GM12878 (cell line): ENCODE data around the gene ROR2. TPM values are rescaled to one million over a fixed set of nuclear protein-coding genes. Genes with fewer than 3 reads are reported as not detected.
A peak's percentile ranks its signal among the peaks of the same experiment; 100 is the strongest.

ENCODE experiments used
- ATAC-seq: fragments of 200-7000 bp; cut with Tn5 transposase; 3 replicates; pipeline ENCODE4 v1.9.1; 2020; ENCODE audit warnings: mild to moderate bottlenecking, moderate library complexity
- BruUV-seq: library from RNA; stranded (reverse); fragments of 400-500 nt; replicated peaks from 2 replicates; lab custom pipeline; 2021; lab: Mats Ljungman, UMichigan
- CTCF ChIA-PET: fragments of 300-600 bp; sonication (Branson Sonifier 250); formaldehyde crosslinking; extraction: SDS; loops from one replicate; lab custom pipeline; 2021; ENCODE audit warnings: inconsistent platforms; lab: Yijun Ruan, JAX
- POLR2A ChIA-PET: fragments of 350-600 bp; formaldehyde crosslinking; extraction: SDS; loops from one replicate; lab custom pipeline; 2021; ENCODE audit warnings: inconsistent platforms; lab: Charles Lee
- RAD21 ChIA-PET: fragments of 300-600 bp; sonication (Branson Sonifier 250); formaldehyde crosslinking; loops from one replicate; lab custom pipeline; 2023; ENCODE audit warnings: antibody characterized with exemption; ENCODE audit not compliant: unreplicated experiment; lab: Charles Lee
- SMC1A ChIA-PET: fragments of 300-600 bp; sonication (Branson Sonifier 250); formaldehyde crosslinking; loops from one replicate; lab custom pipeline; 2023; ENCODE audit not compliant: unreplicated experiment, uncharacterized antibody; lab: Charles Lee
- DNase-seq: peaks from one replicate; pipeline ENCODE4 v3.0.0-alpha.2; 2011; ENCODE audit warnings: low read depth, low spot score
- FAIRE-seq: peaks from 3 replicates; lab custom pipeline; 2011; peaks lifted over from hg19 to GRCh38; lab: Jason Lieb, UNC
- H2AFZ ChIP-seq: 2 replicates; pipeline ENCODE4 v1.6.0; 2011; ENCODE audit warnings: low read depth, low read length, control low read depth; ENCODE audit not compliant: control insufficient read depth
- H3K27ac ChIP-seq: 2 replicates; pipeline ENCODE4 v1.5.1; 2011; ENCODE audit warnings: control low read depth; ENCODE audit not compliant: control insufficient read depth, insufficient read depth
- H3K27me3 ChIP-seq, 2 experiments: replicated peaks in 1 of 2; 2 replicates each; pipeline versions ENCODE4 v1.6.0 to v1.6.1; 2011; ENCODE audit warnings: low read length in 1 of 2; ENCODE audit not compliant: control insufficient read depth in 2 of 2, insufficient read depth in 2 of 2
- H3K36me3 ChIP-seq, 2 experiments: 2 replicates each; pipeline ENCODE4 v1.5.1; 2011; ENCODE audit warnings: low read length in 1 of 2; ENCODE audit not compliant: control insufficient read depth in 2 of 2, insufficient read depth in 2 of 2
- H3K4me1 ChIP-seq: 2 replicates; pipeline ENCODE4 v1.6.1; 2011; ENCODE audit warnings: mild to moderate bottlenecking, low read length, moderate library complexity, mixed read lengths; ENCODE audit not compliant: control insufficient read depth, insufficient read depth
- H3K4me2 ChIP-seq: 2 replicates; pipeline ENCODE4 v1.6.0; 2011; ENCODE audit warnings: control low read depth; ENCODE audit not compliant: control insufficient read depth, insufficient read depth
- H3K4me3 ChIP-seq: fragments of 200-600 bp; sonication (generic); 2 replicates; pipeline ENCODE4 v1.5.1; 2016
- H3K79me2 ChIP-seq: 2 replicates; pipeline ENCODE4 v1.6.0; 2011; ENCODE audit warnings: low read length; ENCODE audit not compliant: control insufficient read depth, insufficient read depth
- H3K9ac ChIP-seq: 2 replicates; pipeline ENCODE4 v1.8.0; 2011; ENCODE audit warnings: low read length, control low read depth, mixed read lengths; ENCODE audit not compliant: control insufficient read depth, insufficient read depth
- H3K9me3 ChIP-seq: replicated peaks from 3 replicates; pipeline ENCODE4 v1.5.1; 2011; ENCODE audit warnings: mild to moderate bottlenecking, low read length; ENCODE audit not compliant: control insufficient read depth, insufficient read depth
- H4K20me1 ChIP-seq: 2 replicates; pipeline ENCODE4 v1.6.0; 2011; ENCODE audit not compliant: control insufficient read depth, insufficient read depth
- ATF7 ChIP-seq: fragments of 450-650 bp; IDR thresholded peaks from 2 replicates; pipeline ENCODE4 v1.6.1; 2016; ENCODE audit warnings: low read depth, mild to moderate bottlenecking
- BACH1 ChIP-seq: fragments of 450-650 bp; IDR thresholded peaks from 2 replicates; pipeline ENCODE4 v1.6.1; 2017; ENCODE audit warnings: mild to moderate bottlenecking, borderline replicate concordance
- BCL11A ChIP-seq: IDR thresholded peaks from 2 replicates; pipeline ENCODE4 v1.6.1; 2011; ENCODE audit warnings: low read depth, low read length
- CHD2 ChIP-seq: IDR thresholded peaks from 2 replicates; pipeline ENCODE4 v1.6.1; 2011; ENCODE audit warnings: low read depth, low read length, improper control_type of control experiment, borderline replicate concordance
- CREM ChIP-seq: IDR thresholded peaks from 2 replicates; pipeline ENCODE4 v1.6.1; 2014; ENCODE audit warnings: antibody characterized with exemption, low read depth
- CTCF ChIP-seq, 3 experiments: IDR thresholded peaks in 2 of 3; conservative IDR thresholded peaks in 1 of 3; 2 replicates each; pipeline ENCODE4 v1.5.1; 2011; ENCODE audit warnings: low read depth in 3 of 3, low read length in 3 of 3, mild to moderate bottlenecking in 3 of 3, control low read depth in 2 of 3, moderate library complexity in 2 of 3, inconsistent platforms in 1 of 3, mixed read lengths in 1 of 3; ENCODE audit not compliant: control insufficient read depth in 2 of 3, insufficient read depth in 1 of 3; ENCODE audit errors: extremely low read depth in 1 of 3
- EP300 ChIP-seq, 2 experiments: fragments of 150-350 bp in 1 of 2; IDR thresholded peaks; 2 replicates each; pipeline ENCODE4 v1.6.1; 2011 to 2012; ENCODE audit warnings: low read depth in 2 of 2, low read length in 2 of 2, borderline replicate concordance in 1 of 2, improper control_type of control experiment in 1 of 2, inconsistent platforms in 1 of 2; ENCODE audit not compliant: control insufficient read depth in 1 of 2
- IKZF2 ChIP-seq, 2 experiments: fragments of 450-650 bp; IDR thresholded peaks; 2 replicates each; pipeline ENCODE4 v1.6.1; 2017; ENCODE audit warnings: mild to moderate bottlenecking in 2 of 2, moderate library complexity in 2 of 2
- IRF4 ChIP-seq: IDR thresholded peaks from 2 replicates; pipeline ENCODE4 v1.6.1; 2011; ENCODE audit warnings: low read depth, low read length
- MEF2A ChIP-seq: IDR thresholded peaks from 2 replicates; pipeline ENCODE4 v1.6.1; 2011; ENCODE audit warnings: low read depth, mild to moderate bottlenecking, low read length, moderate library complexity; ENCODE audit not compliant: insufficient read depth
- MEF2B ChIP-seq: fragments of 450-650 bp; IDR thresholded peaks from 2 replicates; pipeline ENCODE4 v1.6.1; 2018; ENCODE audit warnings: mild to moderate bottlenecking, moderate library complexity; ENCODE audit not compliant: partially characterized antibody, poor library complexity, severe bottlenecking
- MTA2 ChIP-seq: fragments of 450-650 bp; IDR thresholded peaks from 2 replicates; pipeline ENCODE4 v1.6.1; 2016; ENCODE audit warnings: low read depth, mild to moderate bottlenecking, moderate library complexity
- POU2F2 ChIP-seq: IDR thresholded peaks from 3 replicates; pipeline ENCODE4 v1.6.1; 2011; ENCODE audit warnings: low read depth, mild to moderate bottlenecking, low read length, borderline replicate concordance
- RELB ChIP-seq: fragments of 450-650 bp; IDR thresholded peaks from 2 replicates; pipeline ENCODE4 v1.6.1; 2017; ENCODE audit warnings: low read depth, mild to moderate bottlenecking, moderate library complexity
- SREBF2 ChIP-seq: IDR thresholded peaks from 2 replicates; pipeline ENCODE4 v1.6.1; 2012; ENCODE audit warnings: mild to moderate bottlenecking, low read length
- STAT3 ChIP-seq: IDR thresholded peaks from 2 replicates; pipeline ENCODE4 v1.6.1; 2011; ENCODE audit warnings: low read depth, low read length, improper control_type of control experiment
- SUZ12 ChIP-seq: fragments of 200-600 bp; sonication (generic); IDR thresholded peaks from one replicate; pipeline ENCODE4 v1.6.1; 2018; ENCODE audit warnings: antibody characterized with exemption, mild to moderate bottlenecking; ENCODE audit not compliant: unreplicated experiment
- ZNF207 ChIP-seq: fragments of 450-650 bp; IDR thresholded peaks from 2 replicates; pipeline ENCODE4 v1.6.1; 2014; ENCODE audit warnings: antibody characterized with exemption, mild to moderate bottlenecking, borderline replicate concordance
- ZNF24 ChIP-seq: fragments of 450-650 bp; IDR thresholded peaks from 2 replicates; pipeline ENCODE4 v1.6.1; 2017; ENCODE audit warnings: antibody characterized with exemption, mild to moderate bottlenecking
- ZNF274 ChIP-seq: IDR thresholded peaks from one replicate; pipeline ENCODE4 v1.8.0; 2011; ENCODE audit not compliant: insufficient read length, insufficient read depth
- WGBS: methylation state at CpG from one replicate; pipeline ENCODE4 v1.1.6; 2016; ENCODE audit warnings: low lambda C conversion rate; ENCODE audit not compliant: insufficient replicate concordance, insufficient coverage; ENCODE audit errors: missing lambda C conversion rate; 5-methylcytosine and 5-hydroxymethylcytosine counted together
- in situ Hi-C: fragments of 300-500 bp; cut with MboI; formaldehyde crosslinking; loops from 9 replicates; pipeline ENCODE4 v1.14.3; 2018; ENCODE audit warnings: mixed read lengths
- intact Hi-C: fragments of 100-400 bp; cut with micrococcal nuclease; formaldehyde crosslinking; loops from one replicate; pipeline ENCODE4 v1.14.2; 2022; ENCODE audit not compliant: unreplicated experiment
- polyA plus RNA-seq, 11 experiments: library from polyadenylated mRNA; depleted of rRNA in 4 of 11; unstranded in 6 of 11; stranded (reverse) in 5 of 11; fragments of >200 nt; fragmentation: Nextera tagmentation in 4 of 11; fragmentation: Illumina TruSeq in 1 of 11; extraction: Ambion mirVana in 4 of 11; extraction: Trizol in 1 of 11; gene quantifications; 1 replicate in 1 of 11; 2 replicates in 10 of 11; pipeline versions ENCODE4 v1.2.1 to v1.2.3, GENCODE V29; 2011 to 2016; ENCODE audit warnings: inconsistent platforms in 2 of 11, missing spikeins in 2 of 11, low read depth in 1 of 11
- total RNA-seq, 4 experiments: library from RNA; depleted of rRNA in 3 of 4; stranded (reverse); fragments of >200 nt in 3 of 4; fragmentation: Illumina TruSeq in 1 of 4; extraction: Trizol in 1 of 4; gene quantifications; 2 replicates each; pipeline versions ENCODE4 v1.2.1 to v1.2.3, GENCODE V29; 2013 to 2021

Gene ROR2
- total and polyA plus RNA-seq, 10 of the 15 experiments (the other 5 are each of a cell fraction or from before 2014, with no cell fraction given): 0.03 to 0.05 TPM; not detected in 8

GRCh38 chr9:91760906-91761305 lies 189.1 kb downstream of the ROR2 start (continued):
- TF ChIP-seq IKZF2 (IDR thresholded peaks at IDR 0.05) (no peak), ZNF24 (no peak), MEF2B (no peak), ATF7 (no peak), SREBF2 (no peak), SUZ12 (no peak), ZNF207 (no peak), ZNF274 (no peak)

GRCh38 chr9:91758491-91758981 lies 191.5 kb downstream of the ROR2 start:
- FAIRE-seq (no peak), ATAC-seq (peak; percentile 89), DNase-seq (peak; percentile 37)
- no peaks in the 10 kb centered on the region; the same call in 1 of the 2 replicates for H3K4me1 ChIP-seq
- no peak overlapping the region for H3K27ac ChIP-seq
- no peaks in the 10 kb centered on the region for H4K20me1 ChIP-seq
- ChIA-PET RAD21 (interaction anchor here (0.5 to 0.6 kb wide), 2 partner anchors 9 to 346 kb away, joined by 3 to 4 read pairs; no protein-coding TSS in a partner anchor), SMC1A (interaction anchor here (0.7 to 0.8 kb wide), 2 partner anchors 13 to 827 kb away, joined by 3 read pairs; no protein-coding TSS in a partner anchor), CTCF (interaction anchor here (0.7 to 1.9 kb wide), 4 partner anchors 13 to 187 kb away, joined by 3 to 8 read pairs (median 3); no protein-coding TSS in a partner anchor), POLR2A (no interaction called here)
- WGBS: 0% methylated on average over 5 of the region's 5 CpGs
- no peak overlapping the region for H3K4me3 ChIP-seq
- H3K79me2 ChIP-seq: no peaks in the 10 kb centered on the region
- no peaks in the 10 kb centered on the region for H3K9me3 ChIP-seq
- H3K36me3 ChIP-seq: no peaks in the 10 kb centered on the region
- in situ Hi-C loops: no loop called here
- intact Hi-C loops: no loop called here
- no TSS peak for BruUV-seq
- H3K9ac ChIP-seq: no peak overlapping the region
- no peak overlapping the region for H2AFZ ChIP-seq
- no peaks in the 10 kb centered on the region; a peak in 1 of 4 replicates for H3K27me3 ChIP-seq
- no peak overlapping the region for H3K4me2 ChIP-seq
- peak; percentile 25; the same call in 1 of the 2 replicates for TF ChIP-seq BCL11A
- TF ChIP-seq RELB: 0 out of 2 replicates have a peak, but pooled peaks have one; percentile 40
- TF ChIP-seq CHD2: 0 out of 2 replicates have a peak, but pooled peaks have one; percentile 22
- no peak for TF ChIP-seq BACH1
- TF ChIP-seq MTA2: peak; percentile 37; the same call in 1 of the 2 replicates
- TF ChIP-seq IRF4: 0 out of 2 replicates have a peak, but pooled peaks have one; percentile 43
- TF ChIP-seq SUZ12: no peak
- TF ChIP-seq POU2F2: peak; percentile 61; the same call in 1 of the 3 replicates
- TF ChIP-seq CTCF (IDR thresholded peaks at IDR 0.05 in 2 of 3, conservative IDR thresholded peaks at IDR 0.05 in 1 of 3; ENCODE audit: control insufficient read depth in 2 of 3, extremely low read depth in 1 of 3, insufficient read depth in 1 of 3, low read depth in 3 of 3, low read length in 3 of 3): peak; percentile 41 to 68 (median 58)
- no peak for TF ChIP-seq STAT3
- no peak for TF ChIP-seq MEF2A
- TF ChIP-seq CREM: no peak
- TF ChIP-seq EP300 (IDR thresholded peaks at IDR 0.05; ENCODE audit: borderline replicate concordance in 1 of 2, control insufficient read depth in 1 of 2, low read depth in 2 of 2, low read length in 2 of 2): peak in 1 of 2 experiments; percentile 46; a peak in 1 of 4 replicates
- peak; percentile 72 to 82 for TF ChIP-seq IKZF2 (IDR thresholded peaks at IDR 0.05)
